Measurements from ENCODE around the gene DHRS4L2. TPM values are rescaled to one million over a fixed set of nuclear protein-coding genes. Genes with fewer than 3 reads are reported as not detected.
A peak's percentile ranks its signal among the peaks of the same experiment; 100 is the strongest.

DHRS4L2 gene
- total RNA-seq, 1 donor from 2014 or later = 5.7 TPM

DNA sequence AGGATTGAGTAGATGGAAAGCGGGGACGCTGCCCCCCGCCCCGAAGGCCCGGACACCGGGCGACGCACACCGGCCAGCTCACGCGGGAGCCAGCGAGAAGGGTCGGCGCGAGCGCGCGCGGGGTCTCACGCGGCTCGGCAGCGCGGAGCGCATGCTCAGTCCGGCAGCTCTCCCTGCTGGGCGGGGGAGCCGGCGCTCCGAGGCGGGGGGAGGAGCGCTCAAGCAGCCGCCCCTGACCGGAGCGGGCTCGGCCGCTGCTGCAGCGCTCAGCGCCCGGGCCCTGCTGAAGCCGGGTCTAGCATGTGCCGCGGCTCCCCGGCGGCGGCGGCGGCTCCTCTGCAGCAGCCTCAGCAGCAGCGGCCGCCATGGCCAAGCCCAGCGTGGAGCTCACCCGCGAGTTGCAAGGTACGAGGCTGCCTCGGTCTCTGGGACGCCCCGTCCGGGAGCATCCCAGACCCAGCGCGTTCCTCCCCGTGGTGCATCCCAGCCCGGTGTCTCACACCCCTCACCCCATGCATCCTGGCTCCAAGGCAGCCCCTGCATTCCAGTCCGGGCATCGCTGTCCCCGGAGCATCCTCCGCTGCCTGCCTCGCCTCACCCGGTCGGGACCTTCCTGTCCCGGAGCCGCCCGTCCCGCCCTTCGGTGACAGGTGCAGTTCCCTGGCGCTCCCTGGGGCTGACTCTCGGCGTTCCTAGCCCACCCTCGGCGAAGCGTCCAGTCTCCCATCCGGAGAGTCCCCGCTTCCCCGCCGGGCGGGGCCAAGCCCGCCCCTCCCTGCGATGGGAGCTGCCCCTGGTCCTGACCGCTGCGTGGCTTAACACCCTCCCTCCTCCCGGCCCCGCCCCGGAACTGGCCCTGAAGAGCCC, 63.3 kb downstream of the DHRS4L2 start, which contains the start of gene CARMIL3:
TSS of gene CARMIL3 (plus strand) at position 221 of the 867 bp plus-strand sequence. CDS start at position 366, 145 bp downstream.
- DNase-seq (ENCODE audit: low read depth) = peak; percentile 61

DNA sequence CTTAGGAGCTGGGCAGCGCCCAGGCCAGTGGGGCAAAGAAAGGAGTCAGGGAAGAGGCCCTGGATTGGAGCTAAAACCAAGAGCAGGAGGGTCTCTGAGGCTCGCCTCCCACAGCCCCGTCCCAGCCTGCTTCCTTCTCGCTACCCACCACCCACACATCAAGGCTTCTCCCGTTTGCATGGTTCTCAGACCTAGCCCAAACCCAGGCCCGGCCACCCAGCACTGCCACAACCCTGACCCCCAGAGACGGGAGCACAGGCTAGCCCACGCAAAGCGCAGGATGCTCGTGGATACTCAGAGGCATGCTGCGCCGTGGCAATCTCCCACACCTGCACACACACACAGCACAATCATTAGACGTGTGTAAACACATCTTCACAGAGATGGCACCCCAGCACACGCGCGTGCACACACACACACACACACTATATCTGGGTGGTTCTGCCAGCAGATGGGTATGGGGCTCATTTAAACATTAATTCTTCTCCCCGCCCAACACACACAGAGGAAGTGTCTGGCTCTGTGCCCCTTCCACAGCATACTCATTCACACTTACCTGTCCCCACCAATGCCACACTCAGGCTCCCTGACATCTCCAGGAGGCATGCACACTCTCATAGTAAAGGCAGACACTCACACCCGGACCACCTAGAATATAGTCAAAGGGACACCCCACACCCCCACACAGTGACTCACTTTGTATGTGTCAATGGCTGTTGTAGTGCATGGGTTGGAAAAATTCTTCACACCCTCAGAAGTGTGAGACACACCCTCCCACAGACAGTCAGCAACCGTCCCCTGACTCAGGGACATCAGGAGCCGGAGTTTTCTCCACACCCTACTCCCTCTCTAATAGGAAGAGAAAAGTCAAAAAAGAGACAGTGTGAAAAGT, 64.2 kb downstream of the DHRS4L2 start:
- no peak for DNase-seq (ENCODE audit: low read depth)

DNA sequence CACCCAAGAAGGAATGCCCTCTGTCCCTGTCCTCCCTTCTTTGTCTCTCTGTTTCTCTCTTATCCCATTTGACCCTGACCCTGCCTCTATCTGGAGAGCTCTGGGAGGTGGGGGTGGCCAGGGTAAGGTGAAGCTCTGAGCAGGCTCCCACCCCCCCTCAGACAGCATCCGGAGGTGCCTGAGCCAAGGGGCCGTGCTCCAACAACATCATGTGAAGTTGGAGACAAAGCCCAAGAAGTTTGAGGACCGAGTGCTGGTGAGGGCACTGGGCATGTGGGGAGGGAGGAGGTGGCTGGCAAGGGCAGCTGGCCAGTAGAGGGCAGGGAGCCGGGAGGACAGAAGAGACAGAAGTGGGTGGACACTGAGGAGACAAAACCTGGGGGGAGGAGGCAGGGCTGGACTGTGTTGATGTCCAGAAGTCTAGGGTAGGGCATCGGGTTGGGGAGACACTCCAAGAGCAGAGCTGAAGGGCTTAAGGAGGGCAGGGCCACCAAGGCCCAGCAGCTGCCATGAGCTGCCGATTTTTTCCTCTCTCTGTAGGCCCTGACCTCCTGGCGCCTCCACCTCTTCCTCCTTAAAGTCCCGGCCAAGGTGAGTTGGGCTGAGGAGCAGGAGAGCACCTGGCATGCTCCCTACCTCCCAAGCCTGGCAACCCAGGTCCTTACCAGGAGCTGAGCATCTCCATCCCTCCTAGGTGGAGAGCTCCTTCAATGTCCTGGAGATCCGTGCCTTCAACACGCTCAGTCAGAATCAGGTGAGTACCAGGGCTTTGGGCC, 65.0 kb downstream of the DHRS4L2 start:
- DNase-seq (ENCODE audit: low read depth) = no peak

DNA sequence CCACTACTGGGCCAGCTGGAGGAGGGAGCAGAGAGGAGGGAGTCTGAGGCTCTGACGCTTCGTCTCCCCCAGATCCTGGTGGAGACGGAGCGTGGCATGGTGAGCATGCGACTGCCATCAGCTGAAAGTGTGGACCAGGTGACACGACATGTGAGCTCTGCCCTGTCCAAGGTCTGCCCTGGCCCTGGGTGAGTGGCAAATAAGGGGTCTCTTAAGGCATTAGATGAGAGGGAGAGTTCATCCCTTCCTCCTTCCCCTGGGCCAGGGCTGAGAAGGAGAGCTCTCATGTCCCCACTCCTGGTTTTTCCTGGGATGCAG, 65.6 kb downstream of the DHRS4L2 start:
- DNase-seq (ENCODE audit: low read depth) = no peak

DNA sequence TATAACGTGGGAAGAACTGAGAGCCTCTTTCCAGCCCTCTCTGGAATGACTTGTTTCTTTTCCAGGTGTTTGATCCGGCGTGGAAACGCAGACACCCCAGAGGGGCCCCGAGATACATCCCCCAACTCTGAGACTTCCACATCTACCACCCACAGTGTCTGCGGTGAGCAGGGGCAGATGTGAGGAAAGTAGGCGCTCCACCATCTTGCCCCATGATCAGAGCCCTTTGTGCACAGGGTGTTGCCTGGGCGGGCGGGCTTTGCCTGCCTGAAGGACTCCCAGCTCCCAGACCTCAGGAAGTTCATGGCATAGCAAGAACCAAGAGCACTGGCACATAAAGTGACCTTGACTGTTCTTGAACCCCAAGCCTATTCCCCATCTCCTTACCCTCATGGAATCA, 65.9 kb downstream of the DHRS4L2 start:
- DNase-seq (ENCODE audit: low read depth) = no peak

Other genes starting within 250 kb of the DHRS4L2 start
- gene DHRS4, start 35.2 kb upstream of the DHRS4L2 start, total RNA-seq = 26.2 and 28.9 TPM in 2 replicates
- gene CARMIL3, start 63.1 kb downstream of the DHRS4L2 start, total RNA-seq = 0.19 TPM in 1 of 2 replicates, not detected in the other
- gene CPNE6, start 82.6 kb downstream of the DHRS4L2 start, total RNA-seq = not detected in 2 replicates
- gene PCK2, start 105.4 kb downstream of the DHRS4L2 start, total RNA-seq = 8.2 and 8.7 TPM in 2 replicates
- 94.6 and 112 TPM in 2 replicates for gene DCAF11, start 125.8 kb downstream of the DHRS4L2 start, total RNA-seq
- gene NRL, start 126.0 kb downstream of the DHRS4L2 start, total RNA-seq = 4.3 and 4.5 TPM in 2 replicates
- gene FITM1, start 141.7 kb downstream of the DHRS4L2 start, total RNA-seq = 144 and 180 TPM in 2 replicates
- gene PSME1, start 147.3 kb downstream of the DHRS4L2 start, total RNA-seq = 423 and 428 TPM in 2 replicates
- 18.8 and 25.4 TPM in 2 replicates for gene EMC9, start 152.7 kb downstream of the DHRS4L2 start, total RNA-seq
- 107 and 129 TPM in 2 replicates for gene PSME2, start 157.7 kb downstream of the DHRS4L2 start, total RNA-seq
- 57.6 and 60.4 TPM in 2 replicates for gene RNF31, start 158.6 kb downstream of the DHRS4L2 start, total RNA-seq
- 48.6 and 94.1 TPM in 2 replicates for gene IRF9, start 172.3 kb downstream of the DHRS4L2 start, total RNA-seq
- 1.1 and 1.6 TPM in 2 replicates for gene REC8, start 183.2 kb downstream of the DHRS4L2 start, total RNA-seq
- 85.4 and 99.4 TPM in 2 replicates for gene IPO4, start 199.9 kb downstream of the DHRS4L2 start, total RNA-seq
- gene TM9SF1, start 206.5 kb downstream of the DHRS4L2 start, total RNA-seq = 59.5 and 76.3 TPM in 2 replicates
- not detected in 2 replicates for gene TSSK4, start 216.8 kb downstream of the DHRS4L2 start, total RNA-seq
- gene CHMP4A, start 224.6 kb downstream of the DHRS4L2 start, total RNA-seq = 42.1 and 49.6 TPM in 2 replicates
- gene MDP1, start 227.1 kb downstream of the DHRS4L2 start, total RNA-seq = 16.6 and 16.7 TPM in 2 replicates
- gene NEDD8, start 243.4 kb downstream of the DHRS4L2 start, total RNA-seq = 196 and 233 TPM in 2 replicates
- gene GMPR2, start 244.0 kb downstream of the DHRS4L2 start, total RNA-seq = 60.8 and 90.3 TPM in 2 replicates

Data from myocyte (in vitro differentiated cells).